Endothelial cell of umbilical vein (primary cell): ENCODE results near the gene CKS2.
"Not testable (repeated sequence)": the region's sequence is repeated elsewhere in the genome, so short reads cannot be mapped to it uniquely, and the experiment has no call there.

Experiments used
- CTCF ChIP-seq, 2 donors: IDR thresholded peaks; 1 replicate in 1 of 2; 2 replicates in 1 of 2; pipeline ENCODE4 v1.5.1; 2011; ENCODE audit warnings: low read length in 2 of 2, mild to moderate bottlenecking in 2 of 2, moderate library complexity in 2 of 2, control low read depth in 1 of 2, inconsistent platforms in 1 of 2, low read depth in 1 of 2; ENCODE audit not compliant: insufficient read depth in 1 of 2; ENCODE audit errors: extremely low read depth in 1 of 2
- EZH2 ChIP-seq: IDR thresholded peaks from 2 replicates; pipeline ENCODE4 v1.6.1; 2012; ENCODE audit warnings: borderline replicate concordance, low read depth, mild to moderate bottlenecking, moderate library complexity, low read length, inconsistent platforms; ENCODE audit not compliant: severe bottlenecking
- FOS ChIP-seq: IDR thresholded peaks from 2 replicates; pipeline ENCODE4 v1.6.1; 2011; ENCODE audit warnings: mild to moderate bottlenecking, low read length, moderate library complexity, borderline replicate concordance; ENCODE audit not compliant: insufficient read depth
- MYC ChIP-seq: IDR thresholded peaks from one replicate; pipeline ENCODE4 v1.6.1; 2011; ENCODE audit warnings: mild to moderate bottlenecking, low read depth, low read length
- POLR2A ChIP-seq: IDR thresholded peaks from 2 replicates; pipeline ENCODE4 v1.6.1; 2012; ENCODE audit warnings: low read depth, mild to moderate bottlenecking, control low read depth, low read length

- TF ChIP-seq MYC; CTCF (IDR thresholded peaks at IDR 0.05; ENCODE audit: extremely low read depth in 1 of 2, insufficient read depth in 1 of 2, low read depth in 1 of 2, low read length in 2 of 2); EZH2; POLR2A; FOS: not testable (repeated sequence)
Measured at GRCh38 chr9:89343812-89344211, 32.8 kb downstream of the CKS2 start.
